K562 (cell line): Measurements from ENCODE around the gene SULT2B1. TPM values are rescaled to one million over a fixed set of nuclear protein-coding genes. Genes with fewer than 3 reads are reported as not detected.
A peak's percentile ranks its signal among the peaks of the same experiment; 100 is the strongest.

ENCODE experiments used
- BRCA1 ChIP-seq, 2 experiments: fragments of 450-650 bp in 1 of 2; sonication (generic) in 1 of 2; formaldehyde crosslinking in 1 of 2; IDR thresholded peaks; 2 replicates each; pipeline versions ENCODE4 v1.5.0 to v1.6.1; 2017 to 2020; ENCODE audit warnings: mild to moderate bottlenecking in 1 of 2, missing genetic modification reagents in 1 of 2
- HBP1 ChIP-seq: fragments of 450-650 bp; formaldehyde crosslinking; IDR thresholded peaks from 2 replicates; pipeline ENCODE4 v1.4.0; 2022; ENCODE audit warnings: missing genetic modification characterization
- KLF6 ChIP-seq: fragments of 250-450 bp; sonication (Bioruptor Pico); IDR thresholded peaks from 2 replicates; pipeline ENCODE4 v1.4.0; 2020; ENCODE audit warnings: mild to moderate bottlenecking, moderate library complexity, borderline replicate concordance
- RBM25 ChIP-seq: fragments of 200-400 bp; formaldehyde crosslinking; IDR thresholded peaks from 2 replicates; pipeline ENCODE4 v1.6.1; 2018; ENCODE audit warnings: low read length, low read depth, moderate library complexity; ENCODE audit not compliant: severe bottlenecking
- RERE ChIP-seq: sonication (generic); formaldehyde crosslinking; IDR thresholded peaks from 2 replicates; pipeline ENCODE4 v1.8.0; 2023; ENCODE audit warnings: missing genetic modification reagents, mild to moderate bottlenecking, borderline replicate concordance
- TAF7 ChIP-seq: fragments of 450-650 bp; IDR thresholded peaks from 2 replicates; pipeline ENCODE4 v1.6.1; 2016; ENCODE audit warnings: missing genetic modification characterization, missing compliant biosample characterization
- XRCC4 ChIP-seq: IDR thresholded peaks from one replicate; pipeline ENCODE4 v1.6.1; 2011; ENCODE audit not compliant: insufficient read depth, insufficient read length; ENCODE audit errors: extremely low read depth
- ZNF12 ChIP-seq: sonication (generic); formaldehyde crosslinking; IDR thresholded peaks from 2 replicates; pipeline ENCODE4 v1.4.0; 2020; ENCODE audit warnings: mild to moderate bottlenecking, missing genetic modification reagents
- polyA plus RNA-seq, 8 experiments: library from polyadenylated mRNA; depleted of rRNA in 4 of 8; stranded (reverse) in 5 of 8; unstranded in 3 of 8; fragments of >200 nt; fragmentation: Nextera tagmentation in 2 of 8; fragmentation: Illumina TruSeq in 1 of 8; extraction: Ambion mirVana in 2 of 8; extraction: Trizol in 1 of 8; gene quantifications; 2 replicates each; pipeline versions ENCODE4 v1.2.1 to v1.2.3, GENCODE V29; 2011 to 2014; ENCODE audit warnings: inconsistent platforms in 1 of 8, missing spikeins in 1 of 8
- total RNA-seq, 7 experiments: library from RNA; depleted of rRNA in 6 of 7; stranded (reverse); fragments of >200 nt in 6 of 7; fragmentation: Illumina TruSeq in 2 of 7; extraction: Trizol in 2 of 7; gene quantifications; 2 replicates each; pipeline versions ENCODE4 v1.2.1 to v1.2.3, GENCODE V29; 2011 to 2021; ENCODE audit warnings: low replicate concordance in 1 of 7
- TF ChIP-seq, protein P1 (sequence below): fragments of 250-450 bp; sonication (Bioruptor Pico); IDR thresholded peaks from 2 replicates; pipeline ENCODE4 v1.5.0; 2021
- TF ChIP-seq, protein P2 (sequence below): sonication (generic); formaldehyde crosslinking; IDR thresholded peaks from 2 replicates; pipeline ENCODE4 v1.8.0; 2022; ENCODE audit warnings: missing genetic modification reagents, mild to moderate bottlenecking, moderate library complexity, borderline replicate concordance
- TF ChIP-seq, protein P3 (sequence below), 2 experiments: fragments of 450-650 bp; conservative IDR thresholded peaks; 2 replicates each; pipeline ENCODE4 v1.6.1; 2017; ENCODE audit warnings: mild to moderate bottlenecking in 2 of 2, moderate library complexity in 2 of 2

SULT2B1 gene
- total and polyA plus RNA-seq, 9 of the 15 experiments (the other 6 are each of a cell fraction or from before 2014, with no cell fraction given) = 0.09 to 0.62 (median 0.22) TPM; not detected in 2

DNA sequence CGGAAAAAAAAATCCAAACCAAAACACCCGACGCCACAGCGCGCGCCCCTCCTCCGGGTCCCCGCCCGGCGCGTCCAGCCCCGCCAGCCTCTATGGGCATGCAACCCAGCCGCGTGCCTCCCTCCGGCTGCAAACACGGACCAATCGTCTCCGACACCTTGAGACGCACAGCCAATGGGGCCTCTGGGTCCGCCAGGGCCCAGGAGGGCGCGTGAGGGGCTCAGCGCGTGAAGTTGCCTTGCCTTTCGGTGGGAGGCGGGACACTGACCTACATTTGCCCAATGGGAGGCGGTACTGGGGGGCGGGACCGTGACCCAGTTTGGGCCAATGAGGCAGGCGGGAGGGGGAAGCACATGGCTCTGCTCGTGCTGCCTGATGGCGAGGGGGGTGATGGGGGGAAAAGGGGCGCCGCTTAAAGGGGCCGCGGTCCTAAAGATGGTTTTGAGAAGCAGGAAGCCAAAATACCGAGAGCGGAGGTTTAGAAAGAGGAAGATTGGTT lies 85.5 kb downstream of the SULT2B1 start (continued):
- TF ChIP-seq, protein P1, sequence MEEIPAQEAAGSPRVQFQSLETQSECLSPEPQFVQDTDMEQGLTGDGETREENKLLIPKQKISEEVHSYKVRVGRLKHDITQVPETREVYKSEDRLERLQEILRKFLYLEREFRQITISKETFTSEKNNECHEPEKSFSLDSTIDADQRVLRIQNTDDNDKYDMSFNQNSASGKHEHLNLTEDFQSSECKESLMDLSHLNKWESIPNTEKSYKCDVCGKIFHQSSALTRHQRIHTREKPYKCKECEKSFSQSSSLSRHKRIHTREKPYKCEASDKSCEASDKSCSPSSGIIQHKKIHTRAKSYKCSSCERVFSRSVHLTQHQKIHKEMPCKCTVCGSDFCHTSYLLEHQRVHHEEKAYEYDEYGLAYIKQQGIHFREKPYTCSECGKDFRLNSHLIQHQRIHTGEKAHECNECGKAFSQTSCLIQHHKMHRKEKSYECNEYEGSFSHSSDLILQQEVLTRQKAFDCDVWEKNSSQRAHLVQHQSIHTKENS = no peak
- no peak for TF ChIP-seq HBP1 (CRISPR knock-in tag)
- TF ChIP-seq, protein P2, sequence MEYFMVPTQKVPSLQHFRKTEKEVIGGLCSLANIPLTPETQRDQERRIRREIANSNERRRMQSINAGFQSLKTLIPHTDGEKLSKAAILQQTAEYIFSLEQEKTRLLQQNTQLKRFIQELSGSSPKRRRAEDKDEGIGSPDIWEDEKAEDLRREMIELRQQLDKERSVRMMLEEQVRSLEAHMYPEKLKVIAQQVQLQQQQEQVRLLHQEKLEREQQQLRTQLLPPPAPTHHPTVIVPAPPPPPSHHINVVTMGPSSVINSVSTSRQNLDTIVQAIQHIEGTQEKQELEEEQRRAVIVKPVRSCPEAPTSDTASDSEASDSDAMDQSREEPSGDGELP (CRISPR knock-in tag) = peak; percentile 84
- TF ChIP-seq, protein P3, sequence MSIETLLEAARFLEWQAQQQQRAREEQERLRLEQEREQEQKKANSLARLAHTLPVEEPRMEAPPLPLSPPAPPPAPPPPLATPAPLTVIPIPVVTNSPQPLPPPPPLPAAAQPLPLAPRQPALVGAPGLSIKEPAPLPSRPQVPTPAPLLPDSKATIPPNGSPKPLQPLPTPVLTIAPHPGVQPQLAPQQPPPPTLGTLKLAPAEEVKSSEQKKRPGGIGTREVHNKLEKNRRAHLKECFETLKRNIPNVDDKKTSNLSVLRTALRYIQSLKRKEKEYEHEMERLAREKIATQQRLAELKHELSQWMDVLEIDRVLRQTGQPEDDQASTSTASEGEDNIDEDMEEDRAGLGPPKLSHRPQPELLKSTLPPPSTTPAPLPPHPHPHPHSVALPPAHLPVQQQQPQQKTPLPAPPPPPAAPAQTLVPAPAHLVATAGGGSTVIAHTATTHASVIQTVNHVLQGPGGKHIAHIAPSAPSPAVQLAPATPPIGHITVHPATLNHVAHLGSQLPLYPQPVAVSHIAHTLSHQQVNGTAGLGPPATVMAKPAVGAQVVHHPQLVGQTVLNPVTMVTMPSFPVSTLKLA (conservative IDR thresholded peaks at IDR 0.05) = peak; percentile 100
- TF ChIP-seq BRCA1 (IDR thresholded peaks at IDR 0.05) = no peak
- TF ChIP-seq BRCA1 (CRISPR knock-in tag; IDR thresholded peaks at IDR 0.05) = no peak
- peak; percentile 90 for TF ChIP-seq RBM25
- no peak; the same call in 1 of the 2 replicates for TF ChIP-seq ZNF12 (CRISPR knock-in tag)
- no peak for TF ChIP-seq KLF6 (CRISPR knock-in tag)
- TF ChIP-seq RERE = peak; percentile 37; the same call in 1 of the 2 replicates
- TF ChIP-seq XRCC4 = no peak
- TF ChIP-seq TAF7 = no peak
